Activated CD4-positive, alpha-beta T cell treated with anti-CD3 and anti-CD28 coated beads, Interleukin-2, amount 50 U/mL, for 4 hours (primary cell): ENCODE data around the gene FSD1L.

Source experiments
- DNase-seq, 2 experiments: peaks; one replicate each; pipeline ENCODE4 v3.0.0-alpha.2; 2020

The FSD1L gene

GRCh38 chr9:105447814-105448812 lies at the start of gene FSD1L:
FSD1L (plus strand) TSS chr9:105448034; CDS start chr9:105448221, 187 bp downstream.
- peak; percentile 62 to 68 for DNase-seq

DNA sequence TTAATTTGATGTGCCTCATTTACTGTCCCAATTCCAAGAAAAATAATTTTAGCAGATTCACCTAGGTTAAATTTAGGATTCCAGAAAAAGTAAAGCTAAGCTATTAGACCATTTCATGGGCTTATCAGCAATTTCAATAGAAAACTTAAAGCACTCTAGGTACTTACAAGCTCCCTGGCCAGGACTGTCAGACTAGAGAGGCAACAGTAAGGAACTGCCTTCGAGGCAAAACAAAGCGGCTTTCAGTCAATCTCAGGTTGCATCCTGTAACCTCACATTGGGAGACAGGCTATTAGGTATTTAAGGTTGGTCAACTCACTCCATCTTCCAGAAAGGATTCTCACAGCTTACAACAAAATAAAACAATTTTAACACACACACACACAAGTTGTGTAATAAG lies 48.7 kb upstream of the FSD1L start:
- no peak for DNase-seq

GRCh38 chr9:105401651-105402050 lies 46.2 kb upstream of the FSD1L start:
- DNase-seq: no peak

DNA sequence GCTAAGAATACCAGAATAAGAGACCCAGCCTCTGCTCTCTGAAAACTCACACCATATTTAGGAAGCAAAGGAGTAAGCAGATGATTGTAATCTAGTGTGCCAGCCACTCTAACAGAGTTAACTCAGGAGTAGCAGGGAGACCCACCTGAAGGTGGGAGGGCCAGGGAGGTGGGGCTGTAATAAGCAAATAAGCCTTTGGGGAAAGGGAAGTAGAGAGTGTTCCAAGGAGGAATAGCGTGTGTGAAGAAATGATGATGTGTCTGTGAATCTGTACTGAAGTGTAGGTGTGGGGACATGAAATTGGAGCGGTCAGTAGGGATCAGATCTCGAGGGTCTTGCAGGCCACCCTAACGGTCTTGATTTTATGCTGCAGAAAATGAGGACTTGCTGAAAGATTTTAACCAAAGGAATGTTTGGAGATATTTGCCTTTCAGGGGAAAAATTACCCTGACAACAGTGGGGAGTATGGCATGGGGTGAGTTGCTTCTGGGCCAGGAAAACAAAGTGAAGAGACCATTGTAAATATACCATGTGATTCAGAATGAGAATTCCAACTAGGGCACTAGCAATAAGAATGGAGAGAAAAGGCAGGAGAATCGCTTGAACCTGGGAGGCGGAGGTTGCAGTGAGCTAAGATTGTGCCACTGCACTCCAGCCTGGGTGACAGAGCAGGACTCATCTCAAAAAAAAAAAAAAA lies 44.1 kb upstream of the FSD1L start:
- DNase-seq: no peak

DNA sequence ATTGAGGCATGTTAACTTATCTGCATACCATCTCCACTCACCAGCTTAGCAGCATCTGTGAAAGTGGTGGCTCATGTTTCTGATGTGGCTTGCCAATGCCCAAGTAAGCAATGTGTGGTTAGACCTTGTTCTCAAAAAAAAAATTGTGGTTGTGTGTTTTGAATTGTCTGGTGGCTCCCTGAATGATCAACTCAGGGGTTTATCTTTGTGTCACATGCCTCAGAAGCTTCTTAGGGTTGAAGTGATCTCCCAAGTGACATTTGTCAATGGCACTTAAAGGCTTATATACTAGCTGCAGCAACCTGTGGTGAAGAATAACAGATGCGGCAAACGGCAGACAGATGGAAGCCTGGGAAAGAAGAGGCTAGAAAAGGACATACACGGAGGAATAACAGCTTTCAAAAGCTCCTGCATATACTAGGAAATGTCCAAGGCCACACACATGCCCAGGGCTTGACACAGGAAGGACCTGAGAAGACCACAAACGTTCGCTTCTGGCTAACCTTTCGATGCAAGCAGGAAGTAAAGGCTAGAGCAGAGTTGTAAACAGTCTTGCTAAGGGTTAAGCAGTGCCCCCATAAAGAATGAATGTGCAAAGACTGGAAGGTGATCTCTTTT lies 42.2 kb upstream of the FSD1L start:
- DNase-seq: peak in 1 of 2 experiments; percentile 19

- DNase-seq: no peak
Measured at GRCh38 chr9:105406369-105406768, 41.5 kb upstream of the FSD1L start.

- DNase-seq: no peak
Measured at GRCh38 chr9:105413525-105413924, 34.3 kb upstream of the FSD1L start.

DNA sequence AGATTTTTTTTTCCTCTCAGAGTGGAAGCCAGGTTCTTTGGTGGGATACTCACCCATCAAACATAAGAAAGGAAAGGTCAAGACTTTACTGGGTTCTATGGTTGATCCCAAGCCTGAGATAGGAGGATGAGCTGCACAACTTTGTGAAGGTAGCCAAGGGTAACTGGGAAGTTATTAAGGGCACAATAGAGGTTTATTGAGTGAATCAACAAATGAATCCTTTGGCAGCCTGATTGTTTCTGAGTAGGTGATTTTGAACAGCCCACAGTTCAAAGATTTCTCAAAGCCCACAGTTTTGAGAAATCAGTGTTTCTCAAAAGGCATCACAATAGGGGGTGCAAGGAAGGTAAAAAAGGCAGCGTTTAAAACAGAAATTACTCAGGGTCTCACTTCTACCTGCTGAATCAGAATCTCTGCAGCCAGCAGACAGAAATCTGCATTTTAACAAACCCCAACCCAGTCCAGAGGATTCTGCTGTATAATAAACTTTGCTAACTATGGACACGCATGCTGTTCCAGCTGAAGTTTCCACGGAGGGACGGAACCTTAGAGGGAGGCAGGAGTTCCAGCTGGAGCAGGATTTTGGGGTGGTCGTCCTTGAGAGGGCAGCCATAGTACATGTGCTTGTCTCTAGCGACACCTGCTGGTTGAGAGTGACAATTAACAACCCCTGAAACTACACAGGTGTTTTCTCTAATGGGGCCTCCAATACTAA lies 32.7 kb upstream of the FSD1L start:
- peak; percentile 37 to 44 for DNase-seq

- no peak for DNase-seq
Measured at GRCh38 chr9:105415662-105415980, 32.2 kb upstream of the FSD1L start.

- no peak for DNase-seq
Measured at GRCh38 chr9:105416840-105417239, 31.0 kb upstream of the FSD1L start.

DNA sequence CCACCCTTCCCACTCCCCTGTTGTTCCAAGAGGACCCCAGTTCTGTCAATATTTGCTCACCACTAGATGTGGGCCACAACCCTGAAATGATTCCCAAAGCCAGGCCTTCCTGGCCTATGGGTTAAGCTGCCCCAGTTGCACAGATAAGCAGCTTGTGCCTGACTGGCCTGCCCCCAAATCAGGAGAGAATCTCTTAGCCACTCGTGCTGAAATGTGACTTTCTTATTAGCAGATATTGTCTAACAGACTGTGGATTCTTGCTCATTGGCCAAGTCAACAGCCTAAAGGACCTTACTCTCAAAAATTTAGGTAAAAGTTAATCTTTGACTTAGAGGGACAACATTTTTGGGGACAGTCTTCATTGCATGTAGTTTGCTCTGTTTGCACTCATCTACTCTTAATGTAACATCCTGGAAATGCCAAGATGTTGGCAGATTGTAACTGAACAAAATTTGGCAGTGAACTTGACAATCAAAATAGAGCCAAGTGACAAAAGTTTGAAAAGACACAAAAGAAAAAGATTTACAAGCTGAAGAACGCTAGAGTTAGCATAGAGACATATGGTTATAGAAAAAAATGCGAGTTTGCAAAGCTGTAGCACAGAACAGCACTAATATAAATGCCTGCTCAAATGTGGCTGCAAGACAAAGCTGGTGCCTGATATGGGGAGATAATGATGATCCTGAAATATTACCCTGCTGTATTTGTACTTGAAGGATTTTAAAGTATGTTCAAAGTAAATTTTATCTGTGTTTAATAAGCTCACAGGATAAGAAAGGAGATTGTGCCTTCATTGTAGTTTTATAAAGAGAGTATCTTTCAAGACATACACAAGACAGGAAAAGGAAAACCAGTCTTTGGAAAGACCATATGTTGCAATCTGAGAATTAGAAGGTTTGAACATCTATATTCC lies 29.0 kb upstream of the FSD1L start:
- no peak for DNase-seq

DNA sequence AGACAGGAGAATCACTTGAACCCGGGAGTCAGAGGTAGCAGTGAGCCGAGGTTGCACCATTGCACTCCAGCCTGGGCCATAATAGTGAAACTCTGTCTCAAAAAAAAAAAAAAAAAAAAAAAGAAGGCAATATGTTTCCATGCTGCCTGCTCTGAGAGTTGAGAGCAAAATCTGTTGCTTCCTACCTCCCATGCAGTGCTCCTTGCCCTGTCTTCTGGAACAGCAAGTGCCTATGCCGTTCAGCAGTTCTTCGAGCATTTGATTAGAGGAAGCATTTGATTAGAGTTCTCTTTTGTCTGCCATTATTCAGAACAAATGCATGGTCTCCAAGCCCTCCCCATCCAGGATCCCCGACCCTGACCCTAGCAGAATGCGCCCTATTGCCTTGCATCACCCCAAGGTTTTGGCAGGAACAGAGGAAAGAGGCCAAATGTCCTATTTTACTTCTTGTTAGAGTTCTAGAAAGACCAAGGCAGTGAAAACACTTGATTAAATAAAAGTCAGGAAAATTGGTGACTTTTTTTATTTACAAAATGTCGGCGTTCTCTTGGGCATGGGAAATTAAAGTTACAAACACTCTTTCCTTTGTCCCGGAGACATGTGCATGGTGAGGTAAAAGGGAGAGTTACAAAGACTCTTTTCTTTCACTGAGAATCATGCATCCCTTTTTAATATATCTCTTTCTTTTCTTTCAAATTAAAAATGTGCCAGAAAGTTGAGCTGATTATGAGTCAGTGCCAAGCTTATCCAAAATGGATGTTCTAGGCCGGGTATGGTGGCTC lies 27.8 kb upstream of the FSD1L start:
- no peak for DNase-seq

- DNase-seq: no peak
Measured at GRCh38 chr9:105421154-105421553, 26.7 kb upstream of the FSD1L start.

GRCh38 chr9:105421864-105422263 lies 26.0 kb upstream of the FSD1L start:
- no peak for DNase-seq

DNA sequence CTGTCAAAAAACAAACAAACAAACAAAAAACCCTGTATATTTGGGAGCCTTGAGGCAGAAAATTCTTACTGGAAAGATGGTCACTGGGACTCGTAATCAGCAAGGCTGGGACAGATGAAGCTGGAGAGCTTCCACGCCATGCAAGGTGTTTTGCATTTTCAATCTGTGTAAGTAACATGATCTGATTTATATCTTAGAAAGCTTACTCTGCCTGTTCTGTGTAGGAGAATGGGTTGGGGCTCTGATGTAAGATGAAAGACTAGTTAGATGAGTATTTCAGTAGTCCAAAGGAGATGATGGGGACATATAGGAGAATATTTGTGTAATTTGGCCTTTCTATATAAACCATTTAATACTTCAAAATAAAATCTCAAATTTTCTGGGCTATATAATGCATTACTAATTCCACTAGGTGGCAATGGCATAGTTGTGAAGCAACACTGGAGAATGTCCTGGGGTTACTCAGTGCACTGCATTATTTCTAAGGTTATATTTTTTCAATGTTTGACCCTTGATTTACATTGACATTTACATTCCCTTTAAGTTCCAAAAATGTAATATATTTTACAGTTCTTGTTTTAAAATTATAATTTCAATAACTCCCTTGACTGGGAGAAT lies 21.9 kb upstream of the FSD1L start:
- DNase-seq: no peak

DNA sequence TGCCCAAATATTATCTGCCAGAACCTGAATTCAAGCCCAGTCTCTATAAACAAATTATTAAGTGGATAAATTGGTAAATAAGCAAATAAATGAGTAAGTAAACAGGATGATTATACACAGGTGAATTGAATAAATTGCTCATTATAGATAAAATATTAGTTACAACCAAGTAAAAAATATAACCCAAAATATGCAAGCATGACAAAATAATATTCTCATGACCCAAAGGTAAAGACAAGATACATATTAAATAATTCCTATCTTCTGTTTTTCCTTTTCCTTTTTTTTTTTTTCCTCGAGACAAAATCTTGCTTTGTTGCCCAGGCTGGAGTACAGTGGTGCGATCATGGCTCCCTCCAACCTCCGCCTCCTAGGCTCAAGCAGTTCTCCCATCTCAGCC lies 21.2 kb upstream of the FSD1L start:
- DNase-seq: no peak

DNA sequence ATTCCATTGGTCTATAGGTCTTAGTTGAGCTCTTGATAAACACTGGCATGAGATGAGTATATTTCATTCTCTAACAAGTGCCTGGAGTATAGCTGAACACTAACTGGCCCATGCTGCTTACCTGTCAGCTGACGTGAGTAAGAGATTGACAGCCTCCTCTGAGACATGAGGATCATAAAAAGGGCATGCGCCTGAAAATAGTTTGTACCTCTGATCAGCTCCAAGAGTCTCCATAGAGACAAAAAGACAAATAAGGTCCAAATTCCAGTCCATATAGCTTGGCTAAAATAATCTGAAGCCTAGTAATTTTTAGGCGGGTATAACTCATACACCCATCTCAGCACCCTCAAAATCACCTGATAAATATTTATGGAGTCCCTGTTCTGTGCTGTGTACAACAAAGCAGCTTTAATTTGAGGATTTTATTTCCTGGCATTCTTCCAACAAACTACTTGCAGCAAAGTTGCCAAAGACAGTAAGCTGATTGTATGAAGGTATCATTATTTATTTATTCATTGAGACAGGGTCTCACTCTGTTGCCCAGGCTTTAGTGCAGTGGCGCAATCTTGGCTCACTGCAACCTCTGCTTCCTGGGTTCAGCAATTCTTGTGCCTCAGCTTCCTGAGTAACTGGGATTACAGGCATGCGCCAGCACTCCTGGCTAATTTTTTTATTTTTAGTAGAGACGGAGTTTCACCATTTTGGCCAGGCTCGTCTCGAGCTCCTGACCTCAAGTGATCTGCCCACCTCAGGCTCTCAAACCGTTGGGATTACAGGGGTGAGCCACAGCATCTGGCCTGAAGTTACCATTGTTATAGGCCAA lies 16.2 kb upstream of the FSD1L start:
- no peak for DNase-seq

DNA sequence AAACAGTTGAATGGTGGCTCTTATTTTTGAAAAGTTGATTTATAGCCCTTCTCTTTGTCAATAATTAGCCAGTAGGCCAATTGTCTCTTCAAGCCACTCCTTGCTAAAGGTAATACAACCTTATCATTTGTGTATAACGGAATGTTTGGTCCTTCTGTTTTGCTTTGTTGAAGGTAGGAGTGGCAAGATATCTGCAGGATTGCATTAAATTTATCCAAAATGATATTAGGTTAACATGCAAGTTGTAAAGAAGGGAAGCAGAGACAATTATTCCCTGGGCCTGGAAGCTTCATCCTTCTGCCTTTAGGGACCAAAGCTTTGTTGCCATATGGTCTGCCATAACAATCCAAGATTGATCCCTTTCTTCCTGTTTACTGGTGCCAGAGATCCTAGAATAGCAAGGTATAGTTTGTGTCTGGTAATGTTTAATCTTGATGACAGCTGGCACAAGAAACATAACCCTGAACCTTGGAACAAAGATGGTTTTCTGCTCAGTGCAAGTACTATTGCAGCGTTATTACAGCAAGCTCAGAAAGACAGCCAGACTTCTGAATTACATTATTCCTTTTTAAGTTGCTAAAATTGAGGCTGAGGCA lies 15.5 kb upstream of the FSD1L start:
- no peak for DNase-seq

- DNase-seq: no peak
Measured at GRCh38 chr9:105435453-105435852, 12.4 kb upstream of the FSD1L start.
